CD4-positive, alpha-beta T cell (primary cell): ENCODE results near the gene ZPBP. TPM values are rescaled to one million over a fixed set of nuclear protein-coding genes. Genes with fewer than 3 reads are reported as not detected.

Experiments used
- ATAC-seq: fragments of 200-7000 bp; cut with Tn5 transposase; one replicate; pipeline ENCODE4 v1.10.0; 2022; ENCODE audit warnings: mild to moderate bottlenecking; ENCODE audit not compliant: poor library complexity
- CTCF ChIA-PET: fragments of 350-600 bp; sonication (Branson Sonifier 250); formaldehyde crosslinking; loops from one replicate; lab custom pipeline; 2021; ENCODE audit warnings: antibody characterized with exemption, inconsistent platforms; lab: Charles Lee
- POLR2A ChIA-PET: fragments of 350-600 bp; sonication (Branson Sonifier 250); formaldehyde crosslinking; loops from one replicate; lab custom pipeline; 2021; ENCODE audit warnings: antibody characterized with exemption, inconsistent platforms; lab: Charles Lee
- DNase-seq, 14 experiments: peaks; one replicate each; pipeline ENCODE4 v3.0.0-alpha.2; 2013 to 2020; ENCODE audit warnings: mixed read lengths in 2 of 14
- H3K27ac ChIP-seq, 2 donors: one replicate each; pipeline versions ENCODE4 v1.5.1 to v1.7.0; 2013; ENCODE audit warnings: low read length in 2 of 2, low read depth in 1 of 2, mild to moderate bottlenecking in 1 of 2
- H3K27me3 ChIP-seq, 2 experiments: 1 replicate in 1 of 2; 2 replicates in 1 of 2; pipeline versions ENCODE4 v1.6.1 to v1.7.0; 2013; ENCODE audit warnings: low read length in 2 of 2, control low read depth in 1 of 2, mild to moderate bottlenecking in 1 of 2, moderate library complexity in 1 of 2; ENCODE audit not compliant: insufficient read depth in 2 of 2, control insufficient read depth in 1 of 2
- H3K36me3 ChIP-seq: one replicate; pipeline ENCODE4 v1.6.1; 2013; ENCODE audit warnings: low read length, control low read depth; ENCODE audit not compliant: insufficient read depth
- H3K4me1 ChIP-seq: one replicate; pipeline ENCODE4 v1.6.1; 2013; ENCODE audit warnings: low read length, control low read depth; ENCODE audit not compliant: insufficient read depth
- H3K4me3 ChIP-seq: one replicate; pipeline ENCODE4 v1.5.1; 2013; ENCODE audit warnings: mild to moderate bottlenecking, low read length, moderate library complexity
- H3K9me3 ChIP-seq, 2 experiments: 1 replicate in 1 of 2; 2 replicates in 1 of 2; pipeline versions ENCODE4 v1.6.1 to v1.7.0; 2013; ENCODE audit warnings: low read length in 2 of 2, mild to moderate bottlenecking in 2 of 2, control low read depth in 1 of 2, moderate library complexity in 1 of 2; ENCODE audit not compliant: control insufficient read depth in 1 of 2, insufficient read depth in 1 of 2
- H3K27ac Mint-ChIP-seq: one replicate; pipeline ENCODE4 v1.8.0; 2020; ENCODE audit warnings: mixed read lengths
- H3K27me3 Mint-ChIP-seq: one replicate; pipeline ENCODE4 v1.8.0; 2021; ENCODE audit warnings: mixed read lengths
- H3K36me3 Mint-ChIP-seq: one replicate; pipeline ENCODE4 v1.8.0; 2021; ENCODE audit warnings: low read depth, mixed read lengths
- H3K4me1 Mint-ChIP-seq: one replicate; pipeline ENCODE4 v1.8.0; 2021; ENCODE audit warnings: low read depth, mixed read lengths
- H3K4me3 Mint-ChIP-seq: one replicate; pipeline ENCODE4 v1.8.0; 2020; ENCODE audit warnings: mild to moderate bottlenecking, mixed read lengths
- H3K9me3 Mint-ChIP-seq: one replicate; pipeline ENCODE4 v1.8.0; 2020; ENCODE audit warnings: mixed read lengths
- intact Hi-C, 2 experiments: fragments of 100-400 bp; cut with DNase I in 1 of 2; cut with micrococcal nuclease in 1 of 2; formaldehyde crosslinking; loops; one replicate each; pipeline versions ENCODE4 v1.15.1 to v1.9.0; 2023 to 2025; cut with DNase I, micrococcal nuclease
- total RNA-seq, 174 experiments: library from RNA in 2 of 174; stranded (reverse) in 2 of 174; gene quantifications; one replicate each; pipeline ENCODE4 v1.2.3 and lab custom pipeline; 2021 to 2026
- TF ChIP-seq, protein P1 (sequence below): fragments of 200-600 bp; IDR thresholded peaks from one replicate; pipeline ENCODE4 v1.8.0; 2022; ENCODE audit warnings: antibody characterized with exemption, mild to moderate bottlenecking

The ZPBP gene
- total RNA-seq, 2 experiments from 2014 or later: not detected

DNA sequence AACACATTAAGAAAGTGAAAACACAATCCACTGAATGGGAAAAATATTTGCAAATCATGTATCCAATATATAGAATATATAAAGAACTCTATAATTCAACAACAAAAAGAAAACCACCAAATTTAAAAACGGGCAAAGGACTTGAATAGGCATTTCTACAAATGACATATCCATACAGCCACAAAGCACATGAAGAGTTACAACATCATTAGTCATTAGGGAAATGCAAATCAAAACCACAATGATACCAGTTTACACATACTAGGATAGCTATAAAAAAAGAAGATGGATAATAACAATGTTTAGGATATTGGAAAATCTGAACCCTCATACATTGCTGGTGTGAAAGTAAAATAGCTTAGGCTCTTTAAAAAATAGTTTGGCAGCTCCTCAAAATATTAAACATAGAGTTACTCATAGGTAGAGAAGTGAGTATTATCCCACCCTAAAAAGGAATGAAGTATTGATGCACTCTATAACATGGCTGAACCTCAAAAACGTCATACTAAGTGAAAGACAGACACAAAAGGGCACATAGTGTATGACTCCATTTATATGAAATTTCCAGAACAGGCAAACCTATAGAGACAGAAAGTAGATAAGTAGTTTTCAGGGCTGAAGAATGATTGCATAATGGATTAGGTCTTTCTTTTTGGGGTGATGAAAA is 4.5 kb downstream of the ZPBP start:
- no peak overlapping the region for H3K4me3 ChIP-seq
- no peaks in the 10 kb centered on the region for H3K27me3 ChIP-seq
- peaks cover 8% of the 10 kb centered on the region for H3K4me1 Mint-ChIP-seq
- no peaks in the 10 kb centered on the region for H3K9me3 Mint-ChIP-seq
- POLR2A ChIA-PET: no interaction called here
- no peak overlapping the region for H3K4me3 Mint-ChIP-seq
- DNase-seq: no peak
- no peaks in the 10 kb centered on the region for H3K36me3 Mint-ChIP-seq
- peaks cover 7% of the 10 kb centered on the region for H3K4me1 ChIP-seq
- intact Hi-C loops: no loop called here
- no peak for ATAC-seq
- CTCF ChIA-PET: interaction anchor here (1.5 kb wide), 1 partner anchor 330 kb away, joined by 5 read pairs; no protein-coding TSS in a partner anchor
- no peak overlapping the region for H3K27ac ChIP-seq
- no peaks in the 10 kb centered on the region for H3K36me3 ChIP-seq
- H3K27ac Mint-ChIP-seq: no peak overlapping the region
- no peaks in the 10 kb centered on the region for H3K9me3 ChIP-seq
- TF ChIP-seq, protein P1, sequence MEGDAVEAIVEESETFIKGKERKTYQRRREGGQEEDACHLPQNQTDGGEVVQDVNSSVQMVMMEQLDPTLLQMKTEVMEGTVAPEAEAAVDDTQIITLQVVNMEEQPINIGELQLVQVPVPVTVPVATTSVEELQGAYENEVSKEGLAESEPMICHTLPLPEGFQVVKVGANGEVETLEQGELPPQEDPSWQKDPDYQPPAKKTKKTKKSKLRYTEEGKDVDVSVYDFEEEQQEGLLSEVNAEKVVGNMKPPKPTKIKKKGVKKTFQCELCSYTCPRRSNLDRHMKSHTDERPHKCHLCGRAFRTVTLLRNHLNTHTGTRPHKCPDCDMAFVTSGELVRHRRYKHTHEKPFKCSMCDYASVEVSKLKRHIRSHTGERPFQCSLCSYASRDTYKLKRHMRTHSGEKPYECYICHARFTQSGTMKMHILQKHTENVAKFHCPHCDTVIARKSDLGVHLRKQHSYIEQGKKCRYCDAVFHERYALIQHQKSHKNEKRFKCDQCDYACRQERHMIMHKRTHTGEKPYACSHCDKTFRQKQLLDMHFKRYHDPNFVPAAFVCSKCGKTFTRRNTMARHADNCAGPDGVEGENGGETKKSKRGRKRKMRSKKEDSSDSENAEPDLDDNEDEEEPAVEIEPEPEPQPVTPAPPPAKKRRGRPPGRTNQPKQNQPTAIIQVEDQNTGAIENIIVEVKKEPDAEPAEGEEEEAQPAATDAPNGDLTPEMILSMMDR: no peak
- H3K27me3 Mint-ChIP-seq: peaks cover 5% of the 10 kb centered on the region

DNA sequence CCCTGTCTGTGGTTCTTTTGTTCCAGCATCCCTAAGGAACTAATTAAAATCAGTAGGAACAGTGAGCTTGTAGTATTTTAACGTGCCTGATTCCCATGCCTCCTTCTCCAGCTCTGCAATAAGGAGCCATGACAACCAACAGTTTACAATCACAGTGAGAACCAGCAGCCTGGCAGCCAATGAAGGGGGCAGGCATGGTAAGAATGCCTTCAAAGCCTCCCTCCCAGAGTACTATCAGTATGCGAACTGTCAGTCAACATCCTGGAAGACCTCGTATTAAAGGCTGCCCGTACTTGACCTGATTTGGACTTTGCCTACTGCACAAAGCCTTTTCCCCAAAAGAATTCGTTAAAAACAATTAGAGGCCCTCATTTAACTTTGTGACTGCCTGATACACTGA is 7.7 kb downstream of the ZPBP start:
- no peaks in the 10 kb centered on the region for H3K36me3 ChIP-seq
- Mint-ChIP-seq H3K36me3 (no peaks in the 10 kb centered on the region), H3K27ac (no peak overlapping the region), H3K4me3 (no peak overlapping the region), H3K27me3 (peaks cover 11% of the 10 kb centered on the region), H3K9me3 (no peaks in the 10 kb centered on the region), H3K4me1 (no peaks in the 10 kb centered on the region)
- H3K4me3 ChIP-seq: no peak overlapping the region
- ChIA-PET POLR2A (no interaction called here), CTCF (no interaction called here)
- no peak for DNase-seq
- no peak overlapping the region for H3K27ac ChIP-seq
- TF ChIP-seq, protein P1: no peak
- ATAC-seq: no peak
- no peaks in the 10 kb centered on the region for H3K27me3 ChIP-seq
- no peaks in the 10 kb centered on the region for H3K4me1 ChIP-seq
- intact Hi-C loops: no loop called here
- H3K9me3 ChIP-seq: no peaks in the 10 kb centered on the region

GRCh38 chr7:50073093-50073492 is 20.0 kb downstream of the ZPBP start:
- H3K27ac Mint-ChIP-seq: no peak overlapping the region
- Histone ChIP-seq H3K36me3 (no peaks in the 10 kb centered on the region), H3K9me3 (peaks cover 7 to 24% of the 10 kb centered on the region in 2 experiments), H3K4me1 (peaks cover 16% of the 10 kb centered on the region), H3K4me3 (no peak overlapping the region), H3K27me3 (no peaks in the 10 kb centered on the region), H3K27ac (no peak overlapping the region)
- TF ChIP-seq, protein P1: no peak
- H3K4me1 Mint-ChIP-seq: peaks cover 20% of the 10 kb centered on the region
- H3K4me3 Mint-ChIP-seq: no peak overlapping the region
- ATAC-seq: no peak
- ChIA-PET POLR2A (no interaction called here), CTCF (no interaction called here)
- H3K36me3 Mint-ChIP-seq: peaks cover 12% of the 10 kb centered on the region
- intact Hi-C loops: no loop called here
- H3K9me3 Mint-ChIP-seq: peaks cover 5% of the 10 kb centered on the region
- no peak for DNase-seq
- H3K27me3 Mint-ChIP-seq: peaks cover 13% of the 10 kb centered on the region
